NCI-H774 (cell line): ENCODE data around the gene CEP128.

ENCODE experiments used
- DNase-seq: peaks from one replicate; lab custom pipeline; 2025; lab: John Stamatoyannopoulos, UW

CEP128 gene

GRCh38 chr14:80941241-80942185 is at the start of gene CEP128:
TSS of gene CEP128 (minus strand) at chr14:80941738.
- peak; percentile 85 for DNase-seq

GRCh38 chr14:80988735-80989429 is 47.3 kb upstream of the CEP128 start:
- DNase-seq: no peak

- DNase-seq: no peak
These were observed 46.7 kb upstream of the CEP128 start for GRCh38 chr14:80988192-80988591.

GRCh38 chr14:80987235-80988032 is 45.9 kb upstream of the CEP128 start:
- peak; percentile 21 for DNase-seq

- DNase-seq: no peak
These were observed 41.2 kb upstream of the CEP128 start for GRCh38 chr14:80982711-80983110.

- DNase-seq: no peak
These were observed 40.1 kb upstream of the CEP128 start for GRCh38 chr14:80981673-80982072.

GRCh38 chr14:80981156-80981555 is 39.6 kb upstream of the CEP128 start:
- DNase-seq: no peak

- no peak for DNase-seq
These were observed 38.4 kb upstream of the CEP128 start for GRCh38 chr14:80979951-80980350.

GRCh38 chr14:80978403-80978802 is 36.9 kb upstream of the CEP128 start:
- no peak for DNase-seq

GRCh38 chr14:80977221-80977620 is 35.7 kb upstream of the CEP128 start:
- DNase-seq: no peak

- no peak for DNase-seq
These were observed 33.1 kb upstream of the CEP128 start for GRCh38 chr14:80974679-80975078.

- no peak for DNase-seq
These were observed 32.5 kb upstream of the CEP128 start for GRCh38 chr14:80973931-80974641.

- DNase-seq: no peak
These were observed 23.5 kb upstream of the CEP128 start for GRCh38 chr14:80965037-80965436.

GRCh38 chr14:80959496-80959895 is 18.0 kb upstream of the CEP128 start:
- DNase-seq: peak; percentile 24

GRCh38 chr14:80958939-80959338 is 17.4 kb upstream of the CEP128 start:
- no peak for DNase-seq

GRCh38 chr14:80958226-80958625 is 16.7 kb upstream of the CEP128 start:
- no peak for DNase-seq

GRCh38 chr14:80957613-80958012 is 16.1 kb upstream of the CEP128 start:
- DNase-seq: no peak

- DNase-seq: no peak
These were observed 15.4 kb upstream of the CEP128 start for GRCh38 chr14:80956922-80957321.

- no peak for DNase-seq
These were observed 14.6 kb upstream of the CEP128 start for GRCh38 chr14:80956102-80956501.

GRCh38 chr14:80955416-80955941 is 13.9 kb upstream of the CEP128 start, which contains the start of gene TSHR:
TSS of gene TSHR (plus strand) at chr14:80955621. CDS start at chr14:80955681, 60 bp downstream.
- no peak for DNase-seq

GRCh38 chr14:80954687-80955299 is 13.3 kb upstream of the CEP128 start:
- DNase-seq: peak; percentile 49
